ENCODE measurements around the gene MMP20. TPM values are rescaled to one million over a fixed set of nuclear protein-coding genes. Genes with fewer than 3 reads are reported as not detected.

The MMP20 gene
- polyA plus RNA-seq, 1 of the 3 experiments (the other 2 are of a cell fraction), result not detected

DNA sequence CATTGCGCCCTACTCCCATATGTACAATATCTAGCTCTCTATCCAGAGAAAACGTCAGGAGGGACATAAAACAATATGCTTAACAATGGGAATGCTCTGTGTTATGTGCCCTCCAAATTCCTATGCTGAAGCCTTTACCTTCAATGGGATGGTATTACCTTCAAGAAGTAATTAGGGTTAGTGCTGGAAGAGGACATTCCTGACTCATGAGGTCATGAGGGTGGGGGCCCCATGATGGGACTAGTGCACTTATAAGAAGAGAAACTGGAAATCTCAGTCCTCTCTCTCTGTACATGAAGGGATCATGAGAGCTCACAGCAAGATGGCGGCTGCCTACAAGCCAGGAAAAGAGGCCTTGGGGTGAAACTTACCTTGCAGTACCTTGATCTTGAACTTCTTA, 20.3 kb downstream of the MMP20 start:
- Histone ChIP-seq H3K9ac (no peak overlapping the region), H3K4me3 (ENCODE audit: low read depth in 2 of 2, low read length in 1 of 2) (no peak overlapping the region), H3K79me2 (ENCODE audit: insufficient read depth) (no peaks in the 10 kb centered on the region), H3K27me3 (ENCODE audit: insufficient read depth) (no peaks in the 10 kb centered on the region), H3K9me2 (no peaks in the 10 kb centered on the region), H3K36me3 (replicated peaks in 1 of 2; ENCODE audit: control insufficient read depth in 1 of 2, insufficient read depth in 2 of 2, low read length in 1 of 2) (no peaks in the 10 kb centered on the region), H3K9me3 (no peaks in the 10 kb centered on the region), H3K4me2 (no peak overlapping the region), H3K27ac (ENCODE audit: low read depth in 2 of 2, low read length in 1 of 2) (no peak overlapping the region), H3K4me1 (ENCODE audit: control insufficient read depth in 1 of 2, insufficient read depth in 2 of 2, low read depth in 1 of 2, low read length in 1 of 2) (peaks cover 0 to 8% of the 10 kb centered on the region in 2 experiments; a peak in 1 of 4 replicates), H4K20me1 (ENCODE audit: insufficient read depth) (no peaks in the 10 kb centered on the region), H2AFZ (ENCODE audit: low read depth) (no peak overlapping the region), H3F3A (replicated peaks; ENCODE audit: insufficient read depth) (peaks cover 13% of the 10 kb centered on the region)
- ChIA-PET POLR2A (no interaction called here), CTCF (interaction anchor here (1.3 kb wide), 1 partner anchor 11 kb away, joined by 4 read pairs; no protein-coding TSS in a partner anchor)
- 85% methylated on average over 3 of the region's 3 CpGs for WGBS (ENCODE audit: low lambda C conversion rate)
- DNase-seq, result no peak
- no peak for TF ChIP-seq RFX5 (IDR thresholded peaks at IDR 0.05; ENCODE audit: low read length)
- TF ChIP-seq, protein P1, sequence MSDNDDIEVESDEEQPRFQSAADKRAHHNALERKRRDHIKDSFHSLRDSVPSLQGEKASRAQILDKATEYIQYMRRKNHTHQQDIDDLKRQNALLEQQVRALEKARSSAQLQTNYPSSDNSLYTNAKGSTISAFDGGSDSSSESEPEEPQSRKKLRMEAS (IDR thresholded peaks at IDR 0.05; ENCODE audit: low read depth), result no peak
- no peak for TF ChIP-seq SIN3A (IDR thresholded peaks at IDR 0.05; ENCODE audit: borderline replicate concordance, low read depth, low read length)
- TF ChIP-seq GABPA (IDR thresholded peaks at IDR 0.05; ENCODE audit: low read depth), result no peak
- TF ChIP-seq FOXM1 (IDR thresholded peaks at IDR 0.05; ENCODE audit: low read depth), result no peak
- TF ChIP-seq EP300 (IDR thresholded peaks at IDR 0.05; ENCODE audit: borderline replicate concordance in 1 of 2, low read depth in 1 of 2, low read length in 1 of 2), result no peak
- no peak for TF ChIP-seq TAF1 (IDR thresholded peaks at IDR 0.05; ENCODE audit: borderline replicate concordance, low read depth, low read length)

DNA sequence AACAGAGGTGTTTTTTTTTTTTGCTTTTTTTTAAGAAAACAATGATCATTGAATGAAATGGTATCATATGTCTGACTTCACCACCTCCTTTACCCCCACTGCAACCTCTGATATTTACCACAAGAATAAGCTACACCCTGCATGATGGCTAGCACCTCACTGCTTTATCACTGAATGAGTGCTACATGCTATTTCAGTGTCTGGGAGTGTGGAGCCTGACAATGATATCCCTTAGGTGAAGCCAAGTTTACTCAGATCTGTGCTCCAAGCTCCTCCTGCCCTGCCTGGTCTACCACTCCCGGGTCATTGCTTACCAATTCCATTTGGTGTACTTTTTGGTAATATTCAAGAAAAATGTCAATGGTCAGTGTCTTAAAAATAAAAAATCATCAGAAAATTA, 21.1 kb downstream of the MMP20 start:
- H3K79me2 ChIP-seq (ENCODE audit: insufficient read depth), result no peaks in the 10 kb centered on the region
- H3K4me3 ChIP-seq (ENCODE audit: low read depth in 2 of 2, low read length in 1 of 2), result no peak overlapping the region
- H3K9me3 ChIP-seq, result no peaks in the 10 kb centered on the region
- ChIA-PET POLR2A (no interaction called here), CTCF (interaction anchor here (0.7 kb wide), 1 partner anchor 81 kb away, joined by 3 read pairs; no protein-coding TSS in a partner anchor)
- peak overlapping the region in 1 of 2 experiments; percentile 75; a peak in 2 of 4 replicates for H3K27ac ChIP-seq (ENCODE audit: low read depth in 2 of 2, low read length in 1 of 2)
- TF ChIP-seq RAD21 (IDR thresholded peaks at IDR 0.05; ENCODE audit: low read length) (no peak), SIN3A (IDR thresholded peaks at IDR 0.05; ENCODE audit: borderline replicate concordance, low read depth, low read length) (no peak), POLR2AphosphoS5 (IDR thresholded peaks at IDR 0.05; ENCODE audit: low read depth, low read length) (no peak), GATA2 (CRISPR knock-in tag; IDR thresholded peaks at IDR 0.05) (no peak), GABPA (IDR thresholded peaks at IDR 0.05; ENCODE audit: low read depth) (no peak), EZH2phosphoT487 (IDR thresholded peaks at IDR 0.05; ENCODE audit: borderline replicate concordance, low read depth) (no peak), FOXJ3 (CRISPR knock-in tag; IDR thresholded peaks at IDR 0.05) (no peak), NRF1 (IDR thresholded peaks at IDR 0.05; ENCODE audit: low read depth, low read length) (no peak), ZBTB33 (IDR thresholded peaks at IDR 0.05; ENCODE audit: borderline replicate concordance, low read depth) (no peak), SMC3 (IDR thresholded peaks at IDR 0.05; ENCODE audit: low read depth, low read length) (no peak), JUND (IDR thresholded peaks at IDR 0.05) (no peak), TAF1 (IDR thresholded peaks at IDR 0.05; ENCODE audit: borderline replicate concordance, low read depth, low read length) (no peak), ELF1 (IDR thresholded peaks at IDR 0.05) (no peak)
- no peak overlapping the region for H3K9ac ChIP-seq
- H3K9me2 ChIP-seq, result no peaks in the 10 kb centered on the region
- WGBS (ENCODE audit: low lambda C conversion rate), result 22% methylated on average over 1 of the region's 1 CpG
- DNase-seq, result no peak
- peaks cover 0 to 11% of the 10 kb centered on the region in 2 experiments; a peak in 2 of 4 replicates for H3K4me1 ChIP-seq (ENCODE audit: control insufficient read depth in 1 of 2, insufficient read depth in 2 of 2, low read depth in 1 of 2, low read length in 1 of 2)
- H3K27me3 ChIP-seq (ENCODE audit: insufficient read depth), result no peaks in the 10 kb centered on the region
- peaks cover 21% of the 10 kb centered on the region for H3F3A ChIP-seq (replicated peaks; ENCODE audit: insufficient read depth)
- H3K4me2 ChIP-seq, result no peak overlapping the region
- no peaks in the 10 kb centered on the region for H4K20me1 ChIP-seq (ENCODE audit: insufficient read depth)
- no peaks in the 10 kb centered on the region for H3K36me3 ChIP-seq (replicated peaks in 1 of 2; ENCODE audit: control insufficient read depth in 1 of 2, insufficient read depth in 2 of 2, low read length in 1 of 2)
- H2AFZ ChIP-seq (ENCODE audit: low read depth), result no peak overlapping the region

Data from SK-N-SH (cell line).